Measurements from ENCODE around the gene UBE2V1. TPM values are rescaled to one million over a fixed set of nuclear protein-coding genes. Genes with fewer than 3 reads are reported as not detected.

UBE2V1 gene
- total RNA-seq, 4 donors from 2014 or later, result 58.8 to 86.7 (median 77.3) TPM

- Histone ChIP-seq H3K27me3 (no peaks in the 10 kb centered on the region), H3K27ac (no peak overlapping the region), H3K4me3 (no peak overlapping the region), H3K4me1 (peaks cover 0 to 22% (median 15%) of the 10 kb centered on the region in 4 donors), H3K9me3 (no peaks in the 10 kb centered on the region), H3K36me3 (no peaks in the 10 kb centered on the region)
- no peak for TF ChIP-seq EP300 (IDR thresholded peaks at IDR 0.05)
- no peak for TF ChIP-seq POLR2A (IDR thresholded peaks at IDR 0.05)
- TF ChIP-seq CTCF (IDR thresholded peaks at IDR 0.05), result no peak
- 84 to 88% methylated on average over 10 of the region's 10 CpGs for WGBS, 2 donors
- DNase-seq (ENCODE audit: low spot score in 2 of 2), result no peak
These were observed 70.3 kb downstream of the UBE2V1 start for GRCh38 chr20:50042370-50043313.

DNA sequence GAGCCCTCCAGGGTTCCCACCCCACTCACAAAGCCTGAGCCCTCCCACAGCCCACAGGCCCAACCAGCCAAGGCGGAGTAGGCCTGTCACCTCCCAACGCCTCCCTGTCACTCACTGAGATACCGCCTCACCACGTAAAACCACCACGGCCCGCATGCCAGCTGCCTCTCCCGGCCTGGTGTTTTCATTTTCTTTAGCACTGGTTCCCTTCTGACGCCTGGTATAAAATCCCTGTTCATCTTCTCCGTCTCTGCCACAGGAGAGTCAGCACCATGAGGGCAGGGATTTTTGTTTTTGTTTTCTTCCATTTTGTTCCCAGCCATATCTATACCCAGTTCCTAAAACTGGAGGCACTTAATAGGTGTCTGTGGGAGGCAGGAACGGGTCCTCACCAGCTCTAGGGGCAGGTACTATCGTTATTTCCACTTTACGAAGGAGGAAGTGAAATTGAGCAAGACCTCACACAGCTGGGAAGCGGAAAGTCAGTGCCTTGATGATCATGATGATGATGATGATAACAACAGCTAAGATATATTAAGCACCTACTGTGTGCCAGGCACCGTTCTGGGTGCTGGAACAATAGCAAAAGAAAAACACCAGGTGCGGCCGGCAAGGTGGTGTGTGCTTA is 71.6 kb downstream of the UBE2V1 start:
- WGBS, 2 donors, result 78 to 81% methylated on average over 16 of the region's 16 CpGs
- Histone ChIP-seq H3K9me3 (no peaks in the 10 kb centered on the region), H3K4me3 (no peak overlapping the region), H3K36me3 (no peaks in the 10 kb centered on the region), H3K27me3 (no peaks in the 10 kb centered on the region), H3K4me1 (peaks cover 0 to 9% (median 3%) of the 10 kb centered on the region in 4 donors), H3K27ac (no peak overlapping the region)
- no peak for DNase-seq (ENCODE audit: low spot score in 2 of 2)
- TF ChIP-seq EP300 (IDR thresholded peaks at IDR 0.05) (peak in 1 of 2 donors; percentile 8), POLR2A (IDR thresholded peaks at IDR 0.05) (no peak), CTCF (IDR thresholded peaks at IDR 0.05) (no peak)

GRCh38 chr20:50040432-50041245 is 72.3 kb downstream of the UBE2V1 start:
- H3K27ac ChIP-seq, result no peak overlapping the region
- H3K4me3 ChIP-seq, result no peak overlapping the region
- TF ChIP-seq CTCF (IDR thresholded peaks at IDR 0.05) (no peak), POLR2A (IDR thresholded peaks at IDR 0.05) (no peak), EP300 (IDR thresholded peaks at IDR 0.05) (no peak)
- WGBS, 2 donors, result 80 to 82% methylated on average over 17 of the region's 17 CpGs
- H3K9me3 ChIP-seq, result no peaks in the 10 kb centered on the region
- H3K36me3 ChIP-seq, result no peaks in the 10 kb centered on the region
- no peak for DNase-seq (ENCODE audit: low spot score in 2 of 2)
- H3K4me1 ChIP-seq, result peaks cover 0 to 4% (median 1%) of the 10 kb centered on the region in 4 donors
- no peaks in the 10 kb centered on the region for H3K27me3 ChIP-seq

GRCh38 chr20:50039706-50040431 is 73.1 kb downstream of the UBE2V1 start:
- no peaks in the 10 kb centered on the region for H3K9me3 ChIP-seq
- WGBS, 2 donors, result 72 to 75% methylated on average over 8 to 10 of the region's 10 CpGs
- no peak for DNase-seq (ENCODE audit: low spot score in 2 of 2)
- H3K27me3 ChIP-seq, result no peaks in the 10 kb centered on the region
- H3K36me3 ChIP-seq, result no peaks in the 10 kb centered on the region
- peaks cover 0 to 6% (median 3%) of the 10 kb centered on the region in 4 donors for H3K4me1 ChIP-seq
- TF ChIP-seq CTCF (IDR thresholded peaks at IDR 0.05), result no peak
- TF ChIP-seq EP300 (IDR thresholded peaks at IDR 0.05), result no peak
- no peak for TF ChIP-seq POLR2A (IDR thresholded peaks at IDR 0.05)
- no peak overlapping the region for H3K4me3 ChIP-seq
- H3K27ac ChIP-seq, result no peak overlapping the region
